Fibroblast of skin of left quadriceps (primary cell): ENCODE data around the gene TNS3.
"Not testable (repeated sequence)": the region's sequence is repeated elsewhere in the genome, so short reads cannot be mapped to it uniquely, and the experiment has no call there.

Source experiments
- DNase-seq, 2 experiments: peaks; one replicate each; pipeline ENCODE4 v3.0.0-alpha.2; 2013; ENCODE audit warnings: low read depth in 2 of 2

The TNS3 gene

DNA sequence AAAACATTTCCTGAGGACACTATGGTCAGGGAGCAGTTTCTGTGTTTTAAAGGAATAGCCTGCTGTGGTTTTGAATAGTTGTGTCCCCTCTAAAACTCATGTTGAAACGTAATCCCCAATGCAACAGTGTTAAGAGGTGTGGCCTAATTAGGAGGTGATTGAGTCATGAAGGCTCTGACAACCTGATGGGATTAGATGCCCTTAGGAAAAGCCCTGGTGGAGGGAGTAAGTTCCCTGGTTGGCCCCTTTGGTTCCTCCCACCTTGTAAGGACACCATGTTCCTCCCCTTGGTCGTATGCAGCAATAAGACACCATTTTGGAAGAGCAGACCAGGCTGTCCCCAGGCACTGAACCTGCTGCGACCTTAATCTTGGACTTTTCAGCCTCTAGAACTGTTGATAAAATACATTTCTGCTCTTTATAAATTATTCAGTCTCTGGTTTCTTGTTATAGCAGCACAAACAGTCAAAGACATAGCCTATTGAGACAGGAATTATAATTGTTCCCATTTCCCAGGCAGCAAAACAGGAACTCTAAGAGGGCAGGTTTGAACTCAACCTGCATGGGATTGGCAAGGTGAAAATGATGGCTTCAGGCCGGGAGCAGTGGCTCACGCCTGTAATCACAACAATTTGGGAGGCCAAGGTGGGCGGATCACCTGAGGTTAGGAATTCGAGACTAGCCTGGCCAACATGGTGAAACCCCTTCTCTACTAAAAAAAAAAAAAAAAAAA, 20.5 kb upstream of the TNS3 start:
- DNase-seq: no peak

GRCh38 chr7:47601881-47602249, 20.0 kb upstream of the TNS3 start:
- DNase-seq: no peak

DNA sequence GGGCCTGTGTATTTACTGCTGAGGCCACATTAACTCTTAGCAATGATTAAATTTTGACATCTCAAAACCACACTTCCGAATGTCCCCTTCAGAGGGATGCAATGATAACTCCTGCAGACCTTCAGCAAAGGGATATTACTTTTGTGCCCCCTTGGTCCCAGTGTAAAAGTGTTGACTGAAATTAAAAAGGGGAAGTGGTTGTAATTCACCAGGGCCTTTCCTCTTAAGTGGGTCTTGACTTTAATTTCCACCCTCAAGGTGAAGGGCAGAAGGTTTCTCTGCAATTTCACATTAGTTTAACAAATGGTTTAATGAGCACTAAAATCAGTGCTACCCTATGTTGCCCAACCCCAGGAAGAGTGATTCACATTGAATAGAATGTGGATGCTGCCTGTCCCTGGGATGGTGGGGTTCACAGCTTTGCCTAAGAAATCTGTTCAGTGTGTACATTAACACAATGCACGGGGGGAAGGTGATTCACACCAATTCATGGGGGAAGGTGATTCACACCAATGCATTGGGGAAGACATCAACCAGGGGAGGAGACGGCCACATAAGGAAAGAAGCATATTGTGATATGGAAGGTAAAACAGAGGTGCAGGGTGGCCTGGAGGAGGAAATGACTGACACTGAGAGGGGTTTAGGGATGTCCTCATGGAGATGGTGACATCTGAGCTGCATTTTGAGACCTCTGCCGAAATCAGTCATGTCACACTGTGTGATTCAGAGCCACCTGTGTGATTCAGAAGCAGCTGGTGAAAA, 19.4 kb upstream of the TNS3 start:
- peak; percentile 89 to 92 for DNase-seq

GRCh38 chr7:47600199-47601118, 18.5 kb upstream of the TNS3 start:
- DNase-seq: no peak

- DNase-seq: no peak
These were observed 15.5 kb upstream of the TNS3 start for GRCh38 chr7:47597379-47597778.

DNA sequence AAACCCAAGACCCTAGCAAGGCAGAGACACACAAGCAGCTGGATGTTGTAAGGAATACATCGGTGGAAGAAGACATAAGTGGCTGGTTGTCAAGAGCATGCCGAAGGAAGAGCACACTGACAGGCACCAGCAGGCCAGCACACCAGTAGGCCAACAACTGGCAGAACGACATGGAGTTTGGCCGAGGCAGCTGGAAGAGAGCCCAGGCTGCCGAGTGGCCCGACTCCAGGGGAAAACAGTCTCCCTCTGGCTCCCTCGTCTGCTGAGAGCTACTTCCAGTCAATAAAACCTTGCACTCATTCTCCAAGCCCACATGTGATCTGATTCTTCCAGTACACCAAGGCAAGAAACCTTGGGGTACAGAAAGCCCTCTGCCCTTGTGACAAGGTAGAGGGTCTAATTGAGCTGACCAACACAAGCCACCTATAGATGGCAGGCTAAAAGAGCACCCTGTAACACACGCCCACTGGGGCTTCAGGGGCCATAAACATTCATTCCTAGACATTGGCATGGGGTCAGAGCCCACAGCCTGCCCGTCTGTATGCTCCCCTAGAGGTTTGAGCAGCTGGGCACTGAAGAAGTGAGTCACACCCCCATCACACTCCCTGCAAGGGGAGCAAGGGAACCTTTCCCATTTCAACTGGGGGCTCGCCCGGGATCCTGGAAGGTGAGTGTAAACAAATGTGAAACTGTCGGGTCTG, 14.7 kb upstream of the TNS3 start:
- no peak for DNase-seq

- DNase-seq: no peak
These were observed 12.5 kb upstream of the TNS3 start for GRCh38 chr7:47594406-47594805.

DNA sequence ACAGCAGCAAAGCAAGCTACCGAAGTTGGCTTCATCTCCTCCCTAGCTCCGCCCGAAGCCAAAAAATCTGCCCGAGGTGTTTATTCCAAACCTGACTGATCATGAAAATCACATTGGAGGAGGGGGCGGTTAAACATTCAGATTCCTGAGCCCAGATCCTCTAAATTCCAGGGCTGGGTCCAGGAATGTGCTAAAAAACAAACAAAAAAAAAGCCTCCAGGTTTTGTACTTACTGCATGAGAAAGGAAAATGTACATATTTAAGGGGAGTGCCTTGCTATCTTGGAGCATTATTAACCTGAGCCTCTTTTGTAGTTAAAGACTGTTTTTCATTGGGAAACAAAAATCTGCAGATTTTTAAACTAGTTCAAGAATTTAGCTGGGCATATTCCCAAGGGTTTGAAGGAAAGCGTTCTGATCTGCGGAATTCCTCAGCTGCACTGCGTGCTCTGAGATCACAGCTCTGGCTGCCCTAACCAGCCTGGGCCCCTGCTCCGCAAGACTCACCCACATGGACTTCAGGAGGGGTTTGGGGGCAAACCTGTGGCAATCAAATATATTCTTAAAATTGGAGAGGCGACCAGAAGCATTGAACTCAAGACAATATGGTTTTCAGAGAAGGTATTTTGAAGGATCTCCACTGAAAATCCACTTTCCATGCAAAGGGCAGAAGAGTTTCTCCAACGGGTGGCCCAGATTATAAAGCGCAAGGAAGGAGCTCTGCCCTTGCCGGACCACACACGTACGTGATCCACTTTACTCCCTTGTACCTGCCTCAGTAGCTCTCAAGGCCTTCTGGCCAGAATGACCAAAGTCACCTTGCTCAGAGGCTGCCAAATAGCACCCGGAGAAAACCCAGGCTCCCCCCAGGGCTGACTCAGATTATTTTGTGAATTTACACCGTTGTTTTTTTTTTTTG, 10.0 kb upstream of the TNS3 start:
- peak; percentile 63 to 66 for DNase-seq

- DNase-seq: no peak
These were observed 9.3 kb upstream of the TNS3 start for GRCh38 chr7:47591089-47591654.

- not testable (repeated sequence) for DNase-seq
These were observed 8.3 kb upstream of the TNS3 start for GRCh38 chr7:47590215-47590614.

DNA sequence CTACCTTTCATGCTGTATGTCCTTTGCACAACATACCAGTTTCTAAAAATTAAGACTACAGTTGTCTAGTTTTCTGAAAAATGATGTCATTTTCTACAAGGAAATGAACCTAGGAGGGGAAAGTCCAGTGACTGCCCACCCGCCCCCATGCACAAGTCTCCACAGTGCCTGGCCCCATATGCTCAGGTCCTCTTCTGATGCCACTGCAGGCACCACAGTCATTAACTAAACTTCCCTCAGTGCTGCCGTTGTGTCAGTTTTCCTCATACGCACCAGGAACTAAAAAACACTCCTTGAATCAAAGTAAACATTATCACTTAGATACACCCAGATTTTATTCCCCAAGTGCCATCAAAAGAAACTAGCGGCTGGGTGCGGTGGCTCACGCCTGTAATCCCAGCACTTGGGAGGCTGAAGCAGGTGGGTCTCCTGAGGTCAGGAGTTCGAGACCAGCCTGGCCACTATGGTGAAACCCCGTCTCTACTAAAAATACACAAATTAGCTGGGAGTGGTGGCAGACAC, 6.9 kb upstream of the TNS3 start:
- DNase-seq: no peak

DNA sequence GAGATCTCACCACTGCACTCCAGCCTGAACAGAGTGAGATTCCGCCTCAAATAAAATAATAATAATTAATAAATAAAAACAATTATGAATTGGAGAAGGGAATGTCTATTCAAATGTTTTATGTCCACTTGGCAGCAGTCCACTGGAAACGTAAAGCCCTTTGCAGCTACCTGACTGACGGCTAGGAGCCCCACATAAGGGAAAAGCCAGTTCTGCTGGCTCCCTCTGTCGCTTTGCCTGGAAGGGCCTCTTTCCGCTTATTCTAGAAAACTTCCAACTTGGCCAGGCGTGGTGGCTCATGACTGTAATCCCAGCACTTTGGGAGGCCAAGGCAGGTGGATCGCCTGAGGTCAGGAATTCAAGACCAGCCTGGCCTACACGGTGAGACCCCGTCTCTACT, 6.1 kb upstream of the TNS3 start:
- DNase-seq: no peak

GRCh38 chr7:47587351-47587750, 5.4 kb upstream of the TNS3 start:
- DNase-seq: no peak

DNA sequence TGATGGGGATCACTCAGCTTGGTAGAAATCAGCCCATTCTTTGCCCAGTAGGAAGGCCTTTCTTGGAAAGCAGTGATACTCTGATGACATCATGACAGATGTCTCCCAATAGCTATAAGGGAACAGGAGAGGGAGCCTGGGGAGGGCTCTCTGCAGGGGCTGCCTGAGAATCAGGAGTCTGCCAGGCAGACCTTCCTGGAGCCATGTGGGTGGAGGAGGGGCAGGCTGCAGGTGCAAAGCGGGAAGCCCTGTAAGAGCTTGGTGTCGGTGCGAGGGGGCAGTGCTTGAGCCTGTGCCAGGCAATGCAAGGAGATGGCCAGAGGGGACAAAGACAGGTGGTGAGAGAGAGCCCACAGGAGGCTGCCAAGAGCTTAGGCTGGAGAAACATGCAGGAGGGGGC, 5.0 kb upstream of the TNS3 start:
- DNase-seq: no peak

DNA sequence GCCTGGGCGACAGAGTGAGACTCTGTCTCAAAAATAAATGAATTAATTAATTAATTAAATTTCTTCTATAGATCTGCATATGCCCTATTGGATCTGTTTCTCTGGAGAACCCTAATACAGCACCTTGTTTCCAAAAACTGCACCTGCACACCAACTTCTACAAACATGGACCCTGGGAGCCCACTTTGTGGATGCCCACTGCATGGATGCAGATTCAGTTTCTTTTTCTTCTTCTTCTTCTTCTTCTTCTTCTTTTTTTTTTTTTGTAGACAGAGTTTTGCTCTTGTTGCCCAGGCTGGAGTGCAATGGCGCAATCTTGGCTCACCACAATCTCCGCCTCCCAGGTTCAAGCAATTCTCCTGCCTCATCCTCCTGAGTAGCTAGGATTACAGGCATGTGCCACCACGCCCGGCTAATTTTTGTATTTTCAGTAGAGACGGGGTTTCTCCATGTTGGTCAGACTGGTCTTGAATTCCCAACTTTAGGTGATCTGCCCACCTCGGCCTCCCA, 4.3 kb upstream of the TNS3 start:
- not testable (repeated sequence) for DNase-seq

DNA sequence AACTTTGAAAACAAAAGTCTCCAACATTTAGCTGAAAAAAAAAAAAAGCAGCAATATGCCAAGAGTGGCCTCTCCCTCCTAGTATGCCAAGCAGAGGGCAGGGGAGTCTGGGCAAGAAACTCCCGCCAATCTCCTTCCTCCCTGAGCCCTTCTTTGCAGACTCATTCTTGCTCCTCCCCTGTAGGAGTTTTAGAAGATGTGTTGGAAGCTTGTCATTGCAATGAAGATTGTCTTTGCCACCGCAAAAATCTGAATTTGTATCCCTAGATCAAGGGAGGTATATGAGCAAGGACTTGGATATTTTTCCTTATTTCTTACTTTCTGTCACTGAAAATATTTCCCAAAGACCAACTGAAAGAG, 2.6 kb upstream of the TNS3 start:
- DNase-seq: no peak

DNA sequence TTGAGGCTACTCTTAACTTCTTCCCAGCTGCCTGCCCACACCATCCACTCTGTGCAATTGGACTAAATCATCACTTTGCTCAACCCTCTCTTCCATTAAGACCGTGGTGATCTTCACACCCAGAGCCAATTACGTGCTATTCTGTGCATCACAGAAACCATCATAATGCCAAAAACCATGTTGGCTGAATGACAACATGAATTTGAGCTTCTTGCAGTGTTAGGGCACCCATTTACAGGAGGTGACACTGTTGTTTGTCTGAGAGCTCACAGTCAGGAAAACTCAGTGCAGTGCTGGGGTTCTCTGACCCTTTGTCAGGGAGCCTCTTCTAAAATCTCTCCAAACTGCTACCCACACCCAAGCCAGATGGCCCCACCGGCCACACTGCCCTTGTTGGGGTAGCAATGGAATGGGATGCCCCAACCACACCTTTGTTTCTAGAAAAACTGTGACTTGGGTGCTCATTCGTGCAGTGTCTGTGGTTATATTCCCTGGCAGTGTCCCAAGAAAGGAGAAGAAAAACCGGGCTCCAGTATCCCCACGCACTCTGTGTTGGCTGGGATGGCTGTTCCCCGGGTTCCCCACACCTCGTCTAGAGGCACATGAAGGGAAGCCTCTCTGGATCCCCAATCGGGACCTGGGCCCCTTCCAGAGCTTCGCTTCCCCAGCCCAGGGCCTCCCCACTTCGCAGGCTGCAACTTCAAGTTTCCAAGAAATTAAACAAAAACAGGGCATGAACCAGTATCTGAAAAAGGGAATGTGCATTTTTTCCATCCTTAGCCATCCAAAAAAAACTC, 2.0 kb upstream of the TNS3 start:
- DNase-seq: no peak

- DNase-seq: no peak
These were observed 1.1 kb upstream of the TNS3 start for GRCh38 chr7:47582764-47583738.
